Colonic mucosa (tissue), 4 donors: ENCODE results near the gene PARS2. TPM values are rescaled to one million over a fixed set of nuclear protein-coding genes. Genes with fewer than 3 reads are reported as not detected.

Source experiments
- DNase-seq: peaks from one replicate; pipeline ENCODE4 v3.0.0-alpha.2; 2020
- H3K27ac ChIP-seq: fragments of 200-600 bp; one replicate; pipeline ENCODE4 v1.8.0; 2021
- H3K27me3 ChIP-seq: fragments of 200-600 bp; one replicate; pipeline ENCODE4 v1.8.0; 2021
- H3K36me3 ChIP-seq: fragments of 200-600 bp; one replicate; pipeline ENCODE4 v1.8.0; 2021
- H3K4me1 ChIP-seq: fragments of 200-600 bp; one replicate; pipeline ENCODE4 v1.8.0; 2021; ENCODE audit warnings: mild to moderate bottlenecking
- H3K4me3 ChIP-seq: fragments of 200-600 bp; one replicate; pipeline ENCODE4 v1.8.0; 2021
- H3K9ac ChIP-seq, 2 donors: one replicate each; pipeline ENCODE4 v1.7.0; 2013; ENCODE audit warnings: control low read depth in 2 of 2, low read depth in 2 of 2, low read length in 2 of 2
- H3K9me3 ChIP-seq: fragments of 200-600 bp; one replicate; pipeline ENCODE4 v1.8.0; 2021
- intact Hi-C: fragments of 100-400 bp; cut with DNase I; formaldehyde crosslinking; loops from one replicate; pipeline ENCODE4 v1.14.1; 2022
- total RNA-seq, 2 donors: library from RNA; stranded (reverse); fragmentation: NEBNext Ultra II Directional in 1 of 2; extraction: Animal tissue kit (Norgen Biotek cat#: 25700) in 1 of 2; gene quantifications; one replicate each; pipeline ENCODE4 v1.2.1, GENCODE V29; 2021
- TF ChIP-seq, protein P1 (sequence below): fragments of 200-600 bp; IDR thresholded peaks from one replicate; pipeline ENCODE4 v1.8.0; 2022; ENCODE audit warnings: antibody characterized with exemption, mild to moderate bottlenecking
- donor health status: healthy.
- donor health status: DM: no; HTN: no; CAD: no.
- donor health status: DM: no; HTN: no; CAD: no.

Gene PARS2
- total RNA-seq, 2 donors from 2014 or later, result 11.1 to 11.2 TPM

DNA sequence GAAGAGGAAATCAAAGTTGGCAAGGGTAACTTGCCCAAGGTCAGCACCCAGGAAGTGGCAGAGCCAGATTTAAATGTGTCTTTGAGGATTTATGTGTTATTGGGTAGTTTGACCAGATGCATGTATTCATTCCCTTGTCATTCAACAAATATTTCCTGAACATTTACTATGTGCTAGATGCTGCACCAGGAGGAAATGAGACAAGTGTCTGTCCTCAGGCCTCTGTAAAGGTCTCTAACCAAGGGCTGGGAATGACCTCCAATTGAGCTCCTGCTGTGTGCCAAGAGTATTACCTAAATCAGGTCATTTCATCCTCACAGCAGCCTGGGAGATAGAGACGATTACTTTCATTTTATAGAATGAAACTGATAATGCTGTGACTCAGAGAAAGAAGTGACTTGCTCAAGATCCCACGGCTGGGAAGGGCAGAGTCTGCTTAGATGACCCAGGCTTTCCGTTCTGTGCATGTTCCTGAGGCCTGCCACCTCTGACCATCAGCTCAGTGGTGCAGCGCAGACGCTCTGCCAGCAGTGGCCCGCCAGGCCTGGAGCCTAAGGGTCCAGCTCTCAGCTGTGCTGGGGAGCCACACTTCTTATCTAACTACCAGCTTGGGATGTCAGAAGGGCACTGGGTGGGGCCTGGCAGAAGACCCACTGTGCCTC is 40.3 kb upstream of the PARS2 start:
- H3K4me3 ChIP-seq, result no peak overlapping the region
- no peaks in the 10 kb centered on the region for H3K36me3 ChIP-seq
- peak; percentile 18 for DNase-seq
- no peaks in the 10 kb centered on the region for H3K27me3 ChIP-seq
- intact Hi-C loops, result loop anchor here (10.0 kb wide), 1 partner anchor 740 kb away; no protein-coding TSS in a partner anchor
- peak overlapping the region in 1 of 2 donors; percentile 51 for H3K9ac ChIP-seq
- TF ChIP-seq, protein P1, sequence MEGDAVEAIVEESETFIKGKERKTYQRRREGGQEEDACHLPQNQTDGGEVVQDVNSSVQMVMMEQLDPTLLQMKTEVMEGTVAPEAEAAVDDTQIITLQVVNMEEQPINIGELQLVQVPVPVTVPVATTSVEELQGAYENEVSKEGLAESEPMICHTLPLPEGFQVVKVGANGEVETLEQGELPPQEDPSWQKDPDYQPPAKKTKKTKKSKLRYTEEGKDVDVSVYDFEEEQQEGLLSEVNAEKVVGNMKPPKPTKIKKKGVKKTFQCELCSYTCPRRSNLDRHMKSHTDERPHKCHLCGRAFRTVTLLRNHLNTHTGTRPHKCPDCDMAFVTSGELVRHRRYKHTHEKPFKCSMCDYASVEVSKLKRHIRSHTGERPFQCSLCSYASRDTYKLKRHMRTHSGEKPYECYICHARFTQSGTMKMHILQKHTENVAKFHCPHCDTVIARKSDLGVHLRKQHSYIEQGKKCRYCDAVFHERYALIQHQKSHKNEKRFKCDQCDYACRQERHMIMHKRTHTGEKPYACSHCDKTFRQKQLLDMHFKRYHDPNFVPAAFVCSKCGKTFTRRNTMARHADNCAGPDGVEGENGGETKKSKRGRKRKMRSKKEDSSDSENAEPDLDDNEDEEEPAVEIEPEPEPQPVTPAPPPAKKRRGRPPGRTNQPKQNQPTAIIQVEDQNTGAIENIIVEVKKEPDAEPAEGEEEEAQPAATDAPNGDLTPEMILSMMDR, result no peak
- peaks cover 8% of the 10 kb centered on the region for H3K4me1 ChIP-seq
- H3K9me3 ChIP-seq, result no peaks in the 10 kb centered on the region
- peak overlapping the region; percentile 72 for H3K27ac ChIP-seq

DNA sequence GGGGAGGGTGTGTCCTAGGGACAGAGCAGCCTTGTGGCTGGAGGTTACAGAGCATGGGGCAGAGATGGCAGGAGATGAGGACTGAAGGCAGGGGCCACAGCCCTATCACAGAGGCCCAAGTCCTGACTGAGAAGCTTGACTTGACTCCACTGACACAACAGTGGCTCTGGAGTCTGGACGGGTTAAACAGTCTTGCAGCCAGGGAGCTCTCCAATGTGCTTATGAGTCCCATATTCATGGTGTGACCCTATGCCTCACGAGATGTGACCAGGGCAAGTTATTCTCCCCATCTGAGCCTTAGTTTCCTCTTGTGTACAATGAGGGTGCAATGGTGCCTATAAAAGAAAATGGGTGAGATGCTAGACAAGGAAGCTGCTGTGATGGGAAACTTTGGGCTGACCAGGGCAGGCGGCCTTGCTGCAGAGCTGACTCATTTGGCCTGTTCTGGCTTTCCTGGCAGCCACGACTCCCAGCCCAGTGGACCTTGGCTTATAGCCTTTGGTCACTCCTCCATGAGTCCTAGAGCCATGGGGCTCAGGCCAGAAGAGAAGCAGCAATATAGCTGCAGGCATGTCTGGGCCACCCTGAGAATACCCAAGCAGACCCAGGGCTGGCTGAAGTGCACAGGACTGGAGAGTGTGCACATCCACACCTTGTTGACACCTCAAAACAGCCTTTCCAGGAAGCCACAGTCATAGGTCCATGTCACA is 39.6 kb upstream of the PARS2 start:
- Histone ChIP-seq H3K4me3 (no peak overlapping the region), H3K27ac (peak overlapping the region; percentile 72), H3K27me3 (no peaks in the 10 kb centered on the region), H3K36me3 (no peaks in the 10 kb centered on the region), H3K9me3 (no peaks in the 10 kb centered on the region), H3K9ac (peak overlapping the region in 1 of 2 donors; percentile 51), H3K4me1 (peaks cover 14% of the 10 kb centered on the region)
- TF ChIP-seq, protein P1, result no peak
- peak; percentile 59 for DNase-seq
- intact Hi-C loops, result loop anchor here (10.0 kb wide), 1 partner anchor 739 kb away; no protein-coding TSS in a partner anchor

DNA sequence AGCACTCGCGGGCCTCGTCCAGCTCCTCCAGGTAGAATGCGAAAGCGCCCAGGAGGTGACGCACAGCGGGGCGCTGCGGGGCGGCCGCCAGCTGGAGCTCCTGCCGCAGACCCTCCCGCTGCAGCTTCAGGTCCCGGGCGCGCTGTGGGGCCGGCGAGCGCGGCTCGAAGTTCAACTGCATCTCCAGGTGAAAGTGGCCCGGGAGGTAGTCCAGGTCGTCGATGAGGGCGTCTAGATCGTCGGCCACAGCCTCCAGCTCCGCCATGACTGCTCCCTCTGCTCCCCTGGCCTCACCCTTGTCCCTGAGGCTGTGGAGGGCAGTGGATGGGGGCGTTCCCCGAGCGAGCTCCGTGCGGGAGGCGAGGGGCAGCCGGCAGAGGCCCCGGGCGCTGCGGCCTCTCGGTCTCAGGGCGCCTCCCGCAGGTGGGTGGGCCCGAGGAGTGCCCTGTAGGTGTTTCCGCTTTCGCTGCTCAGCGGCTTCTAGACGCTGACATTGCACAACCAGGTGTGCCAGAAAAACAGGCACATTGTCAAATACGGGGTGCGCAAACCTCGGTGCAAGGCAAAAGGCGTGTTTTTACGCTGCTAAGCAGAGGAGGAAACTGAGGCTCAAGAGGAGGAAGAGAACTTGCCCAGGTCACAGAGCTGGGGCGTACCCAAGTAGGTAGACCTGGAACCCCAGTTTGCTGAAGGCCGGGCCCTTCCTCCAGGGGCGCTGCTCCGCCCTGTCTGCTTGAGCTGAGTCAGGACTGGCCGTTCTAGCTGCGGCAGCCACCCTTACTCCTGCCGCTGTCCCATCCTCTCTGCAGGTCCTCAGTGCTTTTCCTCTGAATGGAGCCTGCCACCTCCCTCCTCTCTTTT is 36.8 kb upstream of the PARS2 start, which contains the start of gene TTC22:
TTC22 (minus strand) TSS at position 425 of the 861 bp plus-strand sequence; CDS start at position 265, 160 bp downstream.
- Histone ChIP-seq H3K9ac (peak within 1 kb of the TSS; percentile 60 to 65), H3K36me3 (no peaks in the 10 kb centered on the region), H3K27ac (peak within 1 kb of the TSS; percentile 87), H3K9me3 (no peaks in the 10 kb centered on the region), H3K4me3 (peak within 1 kb of the TSS; percentile 67), H3K27me3 (no peaks in the 10 kb centered on the region), H3K4me1 (peaks cover 28% of the 10 kb centered on the region)
- intact Hi-C loops, result loop anchor here (10.0 kb wide), 1 partner anchor 736 kb away; no protein-coding TSS in a partner anchor
- TF ChIP-seq, protein P1, result peak; percentile 57
- DNase-seq, result peak; percentile 89

DNA sequence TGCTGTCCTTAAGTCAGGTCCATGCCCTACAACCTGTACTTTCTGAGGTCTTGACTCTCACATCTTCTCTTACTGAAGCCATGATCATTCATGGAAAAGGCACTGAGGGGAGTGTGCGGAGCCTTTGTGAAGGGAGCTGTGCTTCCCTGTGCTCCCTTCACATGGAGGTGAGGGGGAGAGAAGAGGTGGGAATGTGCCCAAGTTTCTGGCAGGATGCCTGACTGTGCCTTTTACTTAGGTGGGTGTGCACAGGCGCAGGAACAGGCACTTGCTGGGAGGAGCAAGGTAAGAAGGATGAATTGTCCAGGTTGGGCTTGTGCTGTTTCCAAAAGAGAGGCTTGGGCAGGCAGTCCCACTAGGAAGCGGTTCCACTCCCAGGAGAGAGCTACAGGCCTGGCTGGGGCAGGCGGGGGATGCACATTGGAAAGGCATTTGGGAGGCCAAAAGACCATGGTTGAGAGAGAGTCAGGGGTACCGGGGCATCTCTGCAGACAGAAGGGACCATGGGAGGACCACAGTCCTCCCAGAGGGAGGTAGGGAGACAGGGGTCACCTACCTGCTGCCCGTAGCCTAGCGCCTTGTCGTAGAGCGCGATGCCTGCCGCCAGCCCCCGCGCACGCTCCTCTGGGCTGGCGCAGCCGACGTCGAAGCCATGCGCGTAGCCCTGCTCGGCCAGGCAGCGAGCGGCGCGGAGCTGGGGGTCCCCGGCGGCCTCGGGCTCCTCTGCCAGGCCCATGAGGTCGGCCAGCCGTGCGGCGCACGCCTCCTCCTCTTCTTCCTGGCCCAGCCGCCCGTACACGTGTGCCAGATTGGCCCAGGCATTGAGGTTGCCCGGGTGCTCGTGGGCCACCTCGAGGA is 35.9 kb upstream of the PARS2 start:
- intact Hi-C loops, result loop anchor here (10.0 kb wide), 1 partner anchor 735 kb away; no protein-coding TSS in a partner anchor
- H3K9me3 ChIP-seq, result no peaks in the 10 kb centered on the region
- H3K36me3 ChIP-seq, result no peaks in the 10 kb centered on the region
- peak overlapping the region; percentile 67 for H3K4me3 ChIP-seq
- peak overlapping the region; percentile 87 for H3K27ac ChIP-seq
- H3K9ac ChIP-seq, result peak overlapping the region; percentile 60 to 65
- peaks cover 35% of the 10 kb centered on the region for H3K4me1 ChIP-seq
- no peak for DNase-seq
- TF ChIP-seq, protein P1, result no peak
- no peaks in the 10 kb centered on the region for H3K27me3 ChIP-seq
